Germinal center (tissue), 1 donor: ENCODE results near the gene LYPD3.
"Not testable (repeated sequence)": the region's sequence is repeated elsewhere in the genome, so short reads cannot be mapped to it uniquely, and the experiment has no call there.

ENCODE experiments used
- DNase-seq: peaks from one replicate; pipeline ENCODE4 v3.0.0; 2012; ENCODE audit warnings: mixed read lengths, low spot score

The LYPD3 gene

GRCh38 chr19:43465468-43466120 lies at the start of gene LYPD3:
TSS of gene LYPD3 (minus strand) at chr19:43465608. CDS start at chr19:43465571, 37 bp downstream.
- no peak for DNase-seq

- not testable (repeated sequence) for DNase-seq
Observed at GRCh38 chr19:43512399-43512798, 47.0 kb upstream of the LYPD3 start.

- no peak for DNase-seq
Observed at GRCh38 chr19:43511324-43511723, 45.9 kb upstream of the LYPD3 start.

GRCh38 chr19:43510713-43511112 lies 45.3 kb upstream of the LYPD3 start:
- no peak for DNase-seq

- DNase-seq = no peak
Observed at GRCh38 chr19:43507880-43508279, 42.5 kb upstream of the LYPD3 start.

- DNase-seq = no peak
Observed at GRCh38 chr19:43506629-43507028, 41.2 kb upstream of the LYPD3 start.

- DNase-seq = no peak
Observed at GRCh38 chr19:43505941-43506340, 40.5 kb upstream of the LYPD3 start.

- DNase-seq = no peak
Observed at GRCh38 chr19:43505186-43505456, 39.7 kb upstream of the LYPD3 start.

GRCh38 chr19:43504426-43505185 lies 39.2 kb upstream of the LYPD3 start, which contains the start of gene PHLDB3:
TSS of gene PHLDB3 (minus strand) at chr19:43504746. CDS start at chr19:43504118, 628 bp downstream.
- DNase-seq = peak; percentile 32

- DNase-seq = peak; percentile 99
Observed at GRCh38 chr19:43503501-43504425, 38.4 kb upstream of the LYPD3 start.

- DNase-seq = no peak
Observed at GRCh38 chr19:43502419-43502976, 37.1 kb upstream of the LYPD3 start.

- DNase-seq = no peak
Observed at GRCh38 chr19:43501661-43502418, 36.4 kb upstream of the LYPD3 start.

- DNase-seq = no peak
Observed at GRCh38 chr19:43499042-43499441, 33.6 kb upstream of the LYPD3 start.

GRCh38 chr19:43498233-43498842 lies 32.9 kb upstream of the LYPD3 start:
- DNase-seq = no peak

- DNase-seq = no peak
Observed at GRCh38 chr19:43496960-43497359, 31.6 kb upstream of the LYPD3 start.

GRCh38 chr19:43495082-43495481 lies 29.7 kb upstream of the LYPD3 start:
- no peak for DNase-seq

GRCh38 chr19:43490759-43491158 lies 25.4 kb upstream of the LYPD3 start:
- no peak for DNase-seq

- DNase-seq = no peak
Observed at GRCh38 chr19:43489979-43490599, 24.7 kb upstream of the LYPD3 start.

GRCh38 chr19:43489310-43489709 lies 23.9 kb upstream of the LYPD3 start:
- no peak for DNase-seq

GRCh38 chr19:43488179-43488578 lies 22.8 kb upstream of the LYPD3 start:
- DNase-seq = no peak

- no peak for DNase-seq
Observed at GRCh38 chr19:43486412-43486811, 21.0 kb upstream of the LYPD3 start.
